ENCODE measurements around the gene SLC25A23. TPM values are rescaled to one million over a fixed set of nuclear protein-coding genes. Genes with fewer than 3 reads are reported as not detected.

The SLC25A23 gene
- total and polyA plus RNA-seq, 11 donors: 64.4 to 208 (median 114) TPM

GRCh38 chr19:6452899-6453298 is 6.7 kb downstream of the SLC25A23 start:
- Histone ChIP-seq H3K27me3 (no peaks in the 10 kb centered on the region), H3K4me3 (no peak overlapping the region), H3K36me3 (peaks cover 3 to 47% (median 36%) of the 10 kb centered on the region in 9 donors), H3K27ac (no peak overlapping the region), H3K4me1 (peaks cover 0 to 2% (median 0%) of the 10 kb centered on the region in 12 donors), H3K9me3 (peaks cover 0 to 21% (median 9%) of the 10 kb centered on the region in 12 donors)
- DNase-seq (no peak), ATAC-seq (no peak)
- intact Hi-C loops (cut with DNase I): no loop called here
- 95 to 99% (median 97%) methylated on average over 2 of the region's 2 CpGs for WGBS, 4 donors
- TF ChIP-seq POLR2A (IDR thresholded peaks at IDR 0.05): no peak
- no peak for TF ChIP-seq CTCF (IDR thresholded peaks at IDR 0.05)

- WGBS, 4 donors: 94 to 96% (median 95%) methylated on average over 16 to 19 of the region's 19 CpGs
- TF ChIP-seq POLR2A (IDR thresholded peaks at IDR 0.05): no peak
- TF ChIP-seq CTCF (IDR thresholded peaks at IDR 0.05): no peak
- ATAC-seq (no peak), DNase-seq (no peak)
- H3K27me3 ChIP-seq: no peaks in the 10 kb centered on the region
- peaks cover 3 to 51% (median 36%) of the 10 kb centered on the region in 9 donors for H3K36me3 ChIP-seq
- no peak overlapping the region for H3K4me3 ChIP-seq
- H3K4me1 ChIP-seq: no peaks in the 10 kb centered on the region
- intact Hi-C loops (cut with DNase I): no loop called here
- peaks cover 0 to 21% (median 9%) of the 10 kb centered on the region in 12 donors for H3K9me3 ChIP-seq
- no peak overlapping the region for H3K27ac ChIP-seq
Observed at GRCh38 chr19:6452223-6452614, 7.4 kb downstream of the SLC25A23 start.

- Histone ChIP-seq H3K9me3 (peaks cover 0 to 24% (median 9%) of the 10 kb centered on the region in 12 donors), H3K27me3 (no peaks in the 10 kb centered on the region), H3K4me3 (no peak overlapping the region), H3K4me1 (no peaks in the 10 kb centered on the region), H3K36me3 (peaks cover 3 to 57% (median 36%) of the 10 kb centered on the region in 9 donors), H3K27ac (no peak overlapping the region)
- WGBS, 4 donors: 91 to 96% (median 95%) methylated on average over 7 of the region's 7 CpGs
- ATAC-seq: no peak
- TF ChIP-seq CTCF (IDR thresholded peaks at IDR 0.05) (no peak), POLR2A (IDR thresholded peaks at IDR 0.05) (no peak)
- no peak for DNase-seq
- intact Hi-C loops (cut with DNase I): no loop called here
Observed at GRCh38 chr19:6451583-6452222, 7.9 kb downstream of the SLC25A23 start.

- Histone ChIP-seq H3K27me3 (no peaks in the 10 kb centered on the region), H3K36me3 (peaks cover 3 to 68% (median 36%) of the 10 kb centered on the region in 9 donors), H3K9me3 (peaks cover 0 to 37% (median 10%) of the 10 kb centered on the region in 12 donors), H3K4me3 (no peak overlapping the region), H3K4me1 (no peaks in the 10 kb centered on the region), H3K27ac (no peak overlapping the region)
- TF ChIP-seq POLR2A (IDR thresholded peaks at IDR 0.05) (no peak), CTCF (IDR thresholded peaks at IDR 0.05) (no peak)
- DNase-seq (no peak), ATAC-seq (no peak)
- intact Hi-C loops (cut with DNase I): no loop called here
- WGBS, 4 donors: 95 to 96% (median 96%) methylated on average over 5 of the region's 5 CpGs
Observed at GRCh38 chr19:6450166-6450565, 9.4 kb downstream of the SLC25A23 start.

Measured in heart left ventricle (tissue), 16 donors.